ENCODE data around the gene LMAN1L.

- TF ChIP-seq CTCF (IDR thresholded peaks at IDR 0.05) (no peak), ZFX (IDR thresholded peaks at IDR 0.05; ENCODE audit: borderline replicate concordance) (no peak)
Measured at GRCh38 chr15:74789741-74790079, 22.9 kb upstream of the LMAN1L start.
